NCI-H128 (cell line): Measurements from ENCODE around the gene ADAM12.

ENCODE experiments used
- DNase-seq: peaks from one replicate; lab custom pipeline; 2025; ENCODE audit not compliant: unreplicated experiment; lab: John Stamatoyannopoulos, UW

ADAM12 gene

DNA sequence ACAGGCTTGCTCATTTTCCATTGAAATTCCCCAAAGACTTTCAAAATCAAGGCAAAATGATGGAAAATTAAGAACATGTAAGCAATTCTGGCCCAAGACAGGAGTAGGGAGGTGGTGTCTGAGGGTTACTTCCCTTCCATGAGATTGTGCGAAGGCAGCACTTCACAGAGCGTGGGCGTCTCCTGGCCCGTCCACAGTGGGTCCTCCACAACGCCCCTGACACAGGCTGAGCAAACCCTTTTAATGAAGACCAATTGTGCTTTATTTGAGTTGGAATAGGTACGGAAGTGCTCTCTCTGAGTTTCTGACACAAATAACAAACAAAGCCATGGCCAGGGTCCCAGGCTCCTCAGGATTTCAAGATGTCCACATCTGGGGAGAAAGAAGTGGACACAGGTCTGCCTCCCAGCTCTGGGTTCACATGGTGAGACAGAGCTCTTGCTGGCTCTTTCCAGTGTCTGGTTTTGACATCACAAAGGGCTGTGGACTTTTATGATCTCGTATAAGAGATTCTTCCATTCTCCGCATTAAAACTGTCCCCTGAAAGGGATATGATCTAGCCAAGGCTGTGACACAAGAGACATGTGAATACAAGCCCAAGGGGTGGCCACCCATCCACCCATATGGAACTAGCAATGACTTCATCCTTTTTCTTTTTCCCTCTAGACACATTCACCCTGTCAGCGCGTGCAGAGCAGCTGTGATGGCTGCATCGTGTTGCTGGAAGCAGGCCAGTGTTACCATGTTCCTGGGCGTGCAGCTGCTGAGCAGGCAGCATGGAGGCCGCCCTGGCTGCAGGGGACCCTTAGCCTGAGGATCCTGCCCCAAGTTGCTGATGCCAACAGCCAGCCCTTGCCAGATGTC lies 145.6 kb downstream of the ADAM12 start:
- DNase-seq = no peak

DNA sequence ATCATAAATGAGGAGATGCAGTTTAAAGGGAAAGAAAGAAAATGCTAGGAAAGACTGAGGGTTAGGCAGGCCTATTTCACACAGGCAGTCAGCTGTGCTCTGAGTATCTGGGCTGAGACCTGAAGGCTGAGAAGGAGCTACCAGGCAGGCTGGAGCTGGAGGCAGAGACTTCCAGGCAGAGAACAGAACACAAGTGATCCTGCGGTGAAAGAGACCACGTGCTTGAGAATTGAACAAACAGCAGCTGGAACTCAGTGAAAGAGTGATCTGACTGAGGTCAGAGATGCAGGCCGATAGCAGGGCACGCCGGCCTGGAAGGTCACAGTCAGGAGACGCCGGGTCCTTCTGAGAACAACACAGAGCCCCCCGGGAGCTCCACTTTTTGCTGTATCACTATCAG lies 147.8 kb downstream of the ADAM12 start:
- no peak for DNase-seq

DNA sequence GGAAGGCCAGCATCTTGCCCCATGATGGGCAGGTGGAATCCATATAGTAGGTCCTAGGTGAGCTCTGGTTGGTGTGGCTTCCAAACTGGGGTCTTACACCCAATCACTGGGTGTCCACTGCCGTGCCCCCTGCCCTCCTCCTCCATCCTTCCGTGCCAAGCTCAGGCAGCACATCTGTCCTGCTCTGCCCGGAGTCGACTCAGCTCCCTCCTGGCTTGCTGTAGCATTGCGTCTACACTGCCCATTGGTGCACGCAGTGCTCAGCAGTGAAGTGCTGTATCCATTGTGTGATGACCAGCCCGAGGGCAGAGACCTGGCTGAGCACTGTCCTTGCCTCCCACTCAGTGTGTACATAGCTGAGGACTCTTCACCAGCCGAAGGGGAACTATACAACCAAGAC lies 148.4 kb downstream of the ADAM12 start:
- DNase-seq = no peak

DNA sequence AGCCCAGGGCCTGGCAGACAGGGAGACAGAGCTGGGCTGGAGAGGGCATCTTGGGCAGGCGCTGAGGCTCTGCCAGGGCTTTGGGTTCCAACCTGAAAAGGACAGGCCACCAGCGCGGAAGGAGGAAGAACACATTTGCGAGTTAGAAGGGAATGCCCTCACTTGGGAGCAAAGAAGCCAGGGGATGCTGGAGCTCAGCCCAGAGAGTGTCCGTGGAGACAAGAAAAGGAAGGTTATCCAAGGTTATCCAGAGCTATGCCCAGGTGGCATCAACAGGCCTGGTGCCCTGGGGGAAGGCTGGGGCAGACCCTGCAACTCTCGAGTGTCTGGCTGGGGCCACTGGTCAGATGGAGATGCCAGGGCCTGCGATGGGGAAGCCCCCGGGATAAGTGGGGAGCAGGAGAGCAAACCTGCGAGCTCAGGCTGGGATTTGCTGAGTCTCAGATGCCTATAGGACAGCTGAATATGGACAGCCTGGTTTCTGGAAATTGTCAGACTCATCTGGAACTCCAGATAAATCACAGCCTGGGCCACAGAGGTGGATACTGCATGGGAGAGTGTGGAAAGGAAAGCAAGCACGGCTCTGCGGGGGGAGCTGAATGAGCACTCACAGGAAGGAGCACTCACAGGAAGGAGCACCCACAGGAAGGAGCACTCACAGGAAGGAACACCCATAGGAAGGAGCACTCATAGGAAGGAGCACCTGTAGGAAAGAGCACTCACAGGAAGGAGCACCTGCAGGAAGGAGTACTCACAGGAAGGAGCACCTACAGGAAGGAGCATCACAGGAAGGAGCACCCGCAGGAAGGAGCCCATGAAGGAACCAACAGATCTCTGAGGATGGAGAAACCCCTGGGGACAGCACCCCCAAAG lies 152.1 kb downstream of the ADAM12 start:
- DNase-seq = no peak

DNA sequence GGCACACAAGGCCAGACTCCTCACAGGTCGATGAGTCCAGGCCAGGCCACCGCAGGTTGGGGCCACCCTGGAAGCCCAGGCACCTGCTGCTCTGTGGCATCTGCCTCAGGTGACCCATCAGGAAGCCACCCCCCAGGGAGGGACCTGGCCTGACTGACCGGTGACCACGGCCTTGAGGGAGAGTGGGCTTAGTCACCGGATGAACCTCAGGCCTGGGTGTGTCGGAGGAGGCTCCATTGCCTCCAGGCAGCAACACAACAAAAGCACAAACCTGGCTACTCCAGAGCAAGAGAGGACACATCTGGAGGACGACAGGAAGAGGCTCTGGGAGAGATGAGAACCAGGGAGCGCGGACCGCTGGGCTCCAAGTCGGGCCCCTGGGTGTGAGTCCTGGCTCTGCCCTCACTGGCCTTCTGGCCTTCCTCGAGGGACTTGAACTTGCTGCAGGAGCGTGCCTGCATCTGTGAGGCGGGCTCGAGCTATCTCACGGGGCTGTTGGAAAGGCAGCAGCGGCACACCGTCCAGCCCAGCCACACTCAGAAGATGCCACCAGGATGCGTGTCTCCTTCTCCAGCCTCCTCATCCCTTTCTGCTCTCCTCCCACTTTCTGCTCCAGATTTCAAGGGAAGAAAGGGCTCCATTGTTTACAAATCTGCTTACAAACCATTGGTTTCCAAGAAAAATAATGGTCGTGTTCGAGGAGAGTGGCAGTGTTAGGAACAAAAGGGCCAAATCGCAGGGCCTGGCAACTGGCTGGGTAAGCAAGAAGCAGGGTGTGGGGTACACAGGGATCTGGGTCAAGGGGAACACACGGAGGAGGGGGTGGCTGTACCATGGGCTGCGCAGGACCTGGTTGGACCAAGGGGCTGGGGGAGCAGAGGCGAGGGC lies 152.9 kb downstream of the ADAM12 start:
- DNase-seq = no peak

DNA sequence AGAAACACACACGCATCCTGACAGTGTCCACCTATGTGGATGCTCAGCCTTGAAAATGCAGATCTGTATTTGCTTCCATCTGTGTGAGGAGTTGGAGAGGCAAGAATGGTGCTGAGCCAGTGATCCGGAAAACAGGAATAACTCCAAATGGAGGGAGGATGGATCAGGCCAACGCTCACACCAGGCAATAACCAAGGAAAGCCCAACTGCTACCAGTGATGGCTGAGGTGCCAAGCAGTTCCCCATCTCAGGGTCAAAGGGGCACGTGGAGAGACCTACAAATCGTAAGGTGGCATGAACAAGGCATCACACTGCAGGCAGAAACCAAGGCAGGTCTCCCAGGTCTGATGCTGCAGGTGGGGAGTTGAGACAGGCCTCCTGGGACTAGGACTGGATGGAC lies 153.6 kb downstream of the ADAM12 start:
- DNase-seq = no peak

DNA sequence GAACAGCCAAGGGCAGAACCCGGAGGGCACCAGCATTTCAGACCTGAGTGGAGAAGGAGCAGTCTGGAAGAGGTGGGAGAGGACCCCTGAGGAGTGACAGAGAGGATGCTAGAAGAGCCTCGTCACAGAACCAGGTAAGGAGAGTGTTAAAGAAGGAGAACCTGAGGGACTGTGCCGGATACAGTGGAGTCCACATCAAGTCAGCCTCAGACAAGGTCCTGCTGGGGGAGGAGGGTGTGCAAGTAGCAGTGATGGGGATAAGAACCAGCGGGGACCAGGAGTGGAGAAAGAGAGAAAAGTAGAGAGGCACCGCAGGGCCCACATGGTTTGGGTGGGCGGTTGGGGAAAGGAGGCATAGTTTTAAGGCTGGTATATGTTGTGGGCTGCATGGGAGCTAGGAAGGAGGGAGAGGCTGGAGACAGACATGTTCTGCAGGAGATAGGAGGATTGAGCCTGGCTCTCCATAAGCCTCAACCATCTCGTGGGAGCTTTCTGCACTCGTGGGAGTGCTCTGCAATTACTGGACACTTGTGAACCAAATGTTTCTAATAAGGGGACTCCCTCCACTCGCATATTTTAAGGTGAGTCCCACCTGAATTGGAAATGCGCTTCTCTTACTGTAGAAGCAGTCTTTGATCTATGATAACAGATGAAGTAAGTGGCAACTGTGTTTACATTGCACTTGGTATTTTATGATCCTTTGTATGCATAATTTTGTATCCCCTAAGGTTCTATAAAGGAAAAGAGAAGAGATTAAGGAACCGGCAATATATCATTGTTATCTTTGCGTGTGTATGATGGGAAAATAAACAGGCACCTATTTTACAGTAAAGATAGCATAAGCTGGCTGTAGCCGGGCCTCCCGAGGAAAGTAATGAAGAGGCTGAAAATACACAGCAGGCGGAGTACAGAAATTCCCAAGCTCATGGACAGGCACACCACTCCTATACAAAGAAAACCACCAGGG lies 154.8 kb downstream of the ADAM12 start:
- DNase-seq = no peak

DNA sequence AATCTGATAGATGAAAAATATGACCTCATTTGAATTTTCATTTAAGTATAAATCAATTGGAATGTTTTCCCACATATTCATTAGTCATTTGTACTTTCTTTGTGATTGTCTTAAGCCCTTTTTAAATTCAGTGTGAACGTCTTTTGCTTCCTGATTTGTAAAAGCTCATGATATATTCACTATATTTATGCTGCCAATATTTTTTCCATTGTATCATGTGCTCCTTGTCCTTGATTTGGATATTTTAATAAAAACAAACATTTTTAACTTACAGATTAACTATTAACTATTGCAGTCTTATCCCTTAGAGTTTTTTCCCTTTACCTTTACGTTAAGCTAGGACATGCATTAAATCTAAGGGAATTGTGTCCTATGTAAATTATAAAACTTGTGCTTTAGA lies 157.7 kb downstream of the ADAM12 start:
- DNase-seq = no peak

DNA sequence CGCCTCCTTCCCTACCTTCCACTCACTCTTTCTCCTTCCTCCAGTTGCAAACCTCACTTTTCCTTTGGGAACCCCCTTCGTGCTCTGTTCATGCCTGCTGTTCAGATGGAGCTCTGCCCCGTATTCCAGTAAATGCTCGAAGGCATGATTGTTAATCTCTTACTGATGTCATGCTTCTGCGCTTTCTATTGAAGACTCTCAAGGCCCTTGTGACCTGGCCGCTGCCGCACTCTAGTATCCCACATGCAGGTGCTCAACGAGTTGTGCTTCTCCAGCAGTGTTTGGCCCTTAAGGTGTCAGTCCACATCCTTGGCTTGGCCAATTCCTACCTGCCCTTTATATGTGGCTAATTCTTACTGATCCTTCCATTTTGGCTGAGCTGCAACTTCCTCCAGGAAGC lies 158.6 kb downstream of the ADAM12 start:
- DNase-seq = no peak

DNA sequence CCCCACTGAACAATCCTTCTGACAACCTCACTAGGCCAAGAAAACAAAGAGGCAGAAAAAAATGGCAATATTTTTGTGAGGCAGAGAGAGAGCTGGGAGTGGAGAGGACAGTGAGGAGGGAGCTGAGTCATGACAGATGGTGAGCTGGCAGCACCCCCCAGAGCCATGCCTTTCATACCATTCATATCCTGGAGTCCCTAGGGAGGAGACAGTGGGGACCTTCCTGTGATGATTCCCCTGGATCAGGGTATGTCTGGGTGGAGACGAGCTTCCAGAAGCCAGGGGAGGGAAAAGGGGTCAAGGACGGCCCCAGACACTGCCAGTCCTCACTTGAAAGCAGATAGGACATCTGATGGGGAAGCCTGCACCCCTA lies 160.5 kb downstream of the ADAM12 start:
- DNase-seq = no peak

DNA sequence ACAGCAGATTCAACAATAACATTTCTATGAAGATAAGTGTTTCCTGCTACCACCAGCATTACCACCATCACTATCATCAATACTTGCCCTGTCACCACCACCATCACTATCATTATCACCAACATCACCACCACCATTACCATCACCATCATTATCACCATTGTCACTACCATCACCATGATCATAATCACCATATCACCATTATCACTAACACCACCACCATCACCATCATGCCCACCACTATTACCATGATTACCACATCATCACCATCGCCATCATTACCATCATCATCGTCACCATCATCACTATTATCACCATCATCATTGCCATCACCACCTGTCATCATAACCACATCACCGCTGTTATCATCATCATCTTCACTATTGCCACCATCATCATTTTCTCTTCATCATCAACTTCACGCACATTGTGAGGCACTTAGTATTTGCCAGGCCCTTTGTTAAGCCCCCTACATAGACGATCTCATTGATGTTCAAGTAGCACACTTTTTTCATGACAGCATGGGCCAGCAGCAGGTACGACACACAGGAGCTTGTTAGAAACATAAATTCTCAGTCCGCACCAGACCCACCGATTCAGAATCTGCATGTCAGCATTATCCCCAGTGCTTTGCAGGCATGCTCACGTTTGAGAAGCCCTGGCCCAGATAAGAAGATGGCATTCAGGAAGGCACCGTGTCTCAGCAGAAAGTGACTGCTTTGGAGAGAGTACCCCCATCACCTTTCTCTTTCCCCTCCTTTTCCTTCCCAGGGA lies 161.1 kb downstream of the ADAM12 start:
- DNase-seq = no peak

DNA sequence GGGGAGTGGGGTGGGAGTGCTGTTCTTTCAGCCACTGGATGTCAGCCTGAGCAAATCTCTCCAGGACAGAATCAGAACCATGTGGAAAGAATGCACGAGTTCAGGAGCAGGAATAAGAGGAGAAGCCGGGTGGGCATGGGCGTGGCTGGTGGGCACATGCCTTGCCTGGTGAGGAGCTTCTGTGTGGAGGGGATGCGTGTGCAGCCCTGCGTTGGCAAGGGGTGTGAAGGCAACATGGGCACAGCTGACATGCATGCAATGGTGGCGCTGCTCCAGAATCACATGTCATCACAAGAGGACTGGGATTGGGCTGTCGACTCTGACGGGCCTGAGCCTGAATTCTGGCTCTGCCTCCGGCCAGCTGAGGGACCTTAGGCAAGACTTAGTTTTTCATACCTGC lies 162.1 kb downstream of the ADAM12 start:
- DNase-seq = no peak

DNA sequence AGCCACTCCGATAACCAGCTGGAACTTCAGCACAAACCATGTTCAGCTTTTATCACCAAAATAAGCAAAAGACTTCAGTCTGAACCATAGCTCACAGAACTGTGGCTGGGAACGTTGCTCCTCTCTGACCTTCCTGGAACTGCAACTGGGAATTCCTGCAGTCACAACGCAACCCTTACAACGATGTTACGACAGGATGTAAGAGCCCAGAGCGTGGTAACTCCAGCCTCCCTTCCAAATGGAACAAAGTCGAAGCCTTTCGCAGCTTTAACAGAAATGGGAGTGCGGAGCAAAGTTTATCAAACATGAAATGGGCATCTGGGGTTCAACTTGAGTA lies 162.6 kb downstream of the ADAM12 start:
- no peak for DNase-seq

DNA sequence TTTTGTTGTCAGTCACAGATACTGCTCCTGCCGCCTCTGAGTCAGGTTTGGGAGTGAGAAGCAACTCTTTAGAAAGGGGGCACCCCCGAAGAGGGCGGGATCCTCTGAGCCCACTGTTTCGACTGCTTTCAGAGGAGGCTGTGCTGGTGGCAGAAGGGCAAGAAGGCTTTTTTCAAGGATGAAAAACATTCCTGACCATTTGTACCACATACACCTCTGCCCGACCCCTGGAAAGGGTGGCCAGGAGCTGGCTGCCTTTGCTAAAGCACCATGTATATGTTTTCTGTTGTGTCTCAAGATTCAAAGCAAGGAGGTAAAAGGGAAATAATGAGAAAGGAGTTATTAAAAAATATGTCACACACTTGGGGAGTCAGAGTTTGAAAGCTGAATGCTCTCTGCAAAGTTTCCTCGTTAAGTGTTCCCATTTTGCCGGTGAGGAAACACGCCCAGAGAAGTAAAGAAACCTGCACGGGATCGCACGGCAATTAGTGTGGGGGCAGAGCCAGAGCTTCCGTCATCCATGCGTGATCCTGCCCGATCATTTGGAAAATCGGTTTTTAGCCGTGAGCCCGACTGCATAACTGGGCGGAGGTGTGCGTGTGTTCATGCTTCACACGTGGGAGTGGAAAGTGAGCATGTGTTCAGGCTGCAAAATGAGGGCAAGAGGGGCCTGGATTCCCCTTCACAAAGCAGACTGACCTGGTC lies 163.2 kb downstream of the ADAM12 start:
- no peak for DNase-seq

DNA sequence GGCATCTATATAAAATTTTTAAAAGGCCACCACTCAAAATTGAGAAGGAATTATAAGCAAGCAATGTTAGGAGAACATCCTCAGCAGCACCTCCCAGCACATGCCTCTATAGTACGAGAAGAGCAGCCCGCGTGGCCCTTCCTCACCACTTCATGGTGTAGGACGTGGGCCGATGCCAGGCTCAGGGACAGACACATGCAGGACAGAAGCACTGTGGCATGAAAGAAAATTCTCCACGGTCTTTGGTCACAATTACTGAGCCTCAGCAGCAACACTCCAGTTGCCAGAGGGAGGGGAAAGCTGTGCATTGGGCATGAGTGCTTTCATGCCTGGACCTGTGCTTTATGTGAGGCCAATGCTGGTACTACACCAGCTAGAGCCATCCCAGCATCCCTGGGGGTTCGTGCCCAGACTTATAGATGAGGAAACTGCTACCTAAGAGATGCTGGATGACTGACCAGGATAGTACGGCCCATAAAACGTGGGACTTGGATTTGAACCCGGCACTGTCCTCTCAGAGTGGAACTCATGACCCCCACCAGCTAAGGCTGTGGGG lies 164.7 kb downstream of the ADAM12 start:
- no peak for DNase-seq

DNA sequence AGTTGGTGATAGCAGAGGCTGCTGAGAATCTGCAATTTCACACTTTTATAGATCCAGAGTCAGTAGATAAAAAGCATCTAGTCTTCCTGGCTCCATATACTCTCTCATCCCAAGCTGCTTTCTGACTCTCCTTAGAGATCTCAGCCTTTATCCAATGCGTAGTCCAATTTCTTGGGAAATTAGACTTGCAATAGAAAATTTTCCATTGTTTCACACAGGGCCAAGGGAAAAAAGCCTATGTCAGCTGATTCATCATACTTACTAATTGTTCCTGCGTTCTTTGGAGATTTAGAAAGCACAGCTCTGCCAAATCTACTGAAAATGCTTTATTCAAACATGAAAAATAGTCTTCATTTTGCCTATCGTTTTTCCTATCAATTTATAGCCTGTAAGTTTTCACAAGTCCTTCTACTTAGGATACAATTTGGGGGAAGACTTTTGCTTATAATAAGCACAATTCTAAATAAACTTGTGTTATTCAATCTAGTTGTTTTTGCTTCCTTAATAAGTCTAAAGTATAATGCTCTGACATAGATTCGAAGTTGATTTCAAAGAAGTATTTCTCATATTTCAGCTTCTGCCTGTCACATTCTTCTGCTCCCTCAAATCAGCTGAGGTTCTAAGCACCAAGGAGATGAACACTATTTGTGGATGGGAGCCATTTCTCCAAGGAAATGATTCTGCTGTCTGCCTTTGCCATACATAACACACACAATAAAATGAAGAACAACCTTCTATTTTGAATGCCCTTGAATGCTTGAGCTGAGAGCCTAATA lies 165.4 kb downstream of the ADAM12 start:
- no peak for DNase-seq

DNA sequence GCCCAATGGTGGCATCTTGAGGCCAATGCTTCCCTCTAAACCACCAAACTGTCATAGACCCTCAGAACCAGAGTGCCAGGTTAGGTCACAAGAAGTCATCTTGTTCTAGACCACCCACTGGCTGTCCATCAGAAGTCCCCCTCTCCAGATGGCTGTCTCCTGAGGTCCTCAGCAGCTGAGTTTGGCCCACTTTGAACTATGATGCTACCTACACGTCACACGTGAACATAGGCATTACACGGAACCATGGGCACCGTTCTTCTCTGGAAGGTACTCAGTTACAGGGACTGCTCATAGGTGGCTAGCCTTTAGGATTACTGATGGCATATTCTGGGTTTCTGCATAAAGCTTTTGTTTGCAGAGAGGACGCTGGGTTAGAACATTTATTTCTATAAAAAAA lies 166.4 kb downstream of the ADAM12 start:
- DNase-seq = no peak
